CD4-positive, alpha-beta T cell (primary cell): Measurements from ENCODE around the gene SPATS2L. TPM values are rescaled to one million over a fixed set of nuclear protein-coding genes. Genes with fewer than 3 reads are reported as not detected.

Experiments
- ATAC-seq: fragments of 200-7000 bp; cut with Tn5 transposase; one replicate; pipeline ENCODE4 v1.10.0; 2022; ENCODE audit warnings: mild to moderate bottlenecking; ENCODE audit not compliant: poor library complexity
- CTCF ChIA-PET: fragments of 350-600 bp; sonication (Branson Sonifier 250); formaldehyde crosslinking; loops from one replicate; lab custom pipeline; 2021; ENCODE audit warnings: antibody characterized with exemption, inconsistent platforms; lab: Charles Lee
- POLR2A ChIA-PET: fragments of 350-600 bp; sonication (Branson Sonifier 250); formaldehyde crosslinking; loops from one replicate; lab custom pipeline; 2021; ENCODE audit warnings: antibody characterized with exemption, inconsistent platforms; lab: Charles Lee
- DNase-seq, 14 experiments: peaks; one replicate each; pipeline ENCODE4 v3.0.0-alpha.2; 2013 to 2020; ENCODE audit warnings: mixed read lengths in 2 of 14
- H3K27ac ChIP-seq, 2 donors: one replicate each; pipeline versions ENCODE4 v1.5.1 to v1.7.0; 2013; ENCODE audit warnings: low read length in 2 of 2, low read depth in 1 of 2, mild to moderate bottlenecking in 1 of 2
- H3K27me3 ChIP-seq, 2 experiments: 1 replicate in 1 of 2; 2 replicates in 1 of 2; pipeline versions ENCODE4 v1.6.1 to v1.7.0; 2013; ENCODE audit warnings: low read length in 2 of 2, control low read depth in 1 of 2, mild to moderate bottlenecking in 1 of 2, moderate library complexity in 1 of 2; ENCODE audit not compliant: insufficient read depth in 2 of 2, control insufficient read depth in 1 of 2
- H3K36me3 ChIP-seq: one replicate; pipeline ENCODE4 v1.6.1; 2013; ENCODE audit warnings: low read length, control low read depth; ENCODE audit not compliant: insufficient read depth
- H3K4me1 ChIP-seq: one replicate; pipeline ENCODE4 v1.6.1; 2013; ENCODE audit warnings: low read length, control low read depth; ENCODE audit not compliant: insufficient read depth
- H3K4me3 ChIP-seq: one replicate; pipeline ENCODE4 v1.5.1; 2013; ENCODE audit warnings: mild to moderate bottlenecking, low read length, moderate library complexity
- H3K9me3 ChIP-seq, 2 experiments: 1 replicate in 1 of 2; 2 replicates in 1 of 2; pipeline versions ENCODE4 v1.6.1 to v1.7.0; 2013; ENCODE audit warnings: low read length in 2 of 2, mild to moderate bottlenecking in 2 of 2, control low read depth in 1 of 2, moderate library complexity in 1 of 2; ENCODE audit not compliant: control insufficient read depth in 1 of 2, insufficient read depth in 1 of 2
- H3K27ac Mint-ChIP-seq: one replicate; pipeline ENCODE4 v1.8.0; 2020; ENCODE audit warnings: mixed read lengths
- H3K27me3 Mint-ChIP-seq: one replicate; pipeline ENCODE4 v1.8.0; 2021; ENCODE audit warnings: mixed read lengths
- H3K36me3 Mint-ChIP-seq: one replicate; pipeline ENCODE4 v1.8.0; 2021; ENCODE audit warnings: low read depth, mixed read lengths
- H3K4me1 Mint-ChIP-seq: one replicate; pipeline ENCODE4 v1.8.0; 2021; ENCODE audit warnings: low read depth, mixed read lengths
- H3K4me3 Mint-ChIP-seq: one replicate; pipeline ENCODE4 v1.8.0; 2020; ENCODE audit warnings: mild to moderate bottlenecking, mixed read lengths
- H3K9me3 Mint-ChIP-seq: one replicate; pipeline ENCODE4 v1.8.0; 2020; ENCODE audit warnings: mixed read lengths
- CTCF ChIP-seq: fragments of 200-600 bp; IDR thresholded peaks from one replicate; pipeline ENCODE4 v1.8.0; 2022; ENCODE audit warnings: antibody characterized with exemption, mild to moderate bottlenecking
- intact Hi-C, 2 experiments: fragments of 100-400 bp; cut with DNase I in 1 of 2; cut with micrococcal nuclease in 1 of 2; formaldehyde crosslinking; loops; one replicate each; pipeline versions ENCODE4 v1.15.1 to v1.9.0; 2023 to 2025; cut with DNase I, micrococcal nuclease
- total RNA-seq, 174 experiments: library from RNA in 2 of 174; stranded (reverse) in 2 of 174; gene quantifications; one replicate each; pipeline ENCODE4 v1.2.3 and lab custom pipeline; 2021 to 2026

The SPATS2L gene
- total RNA-seq, 2 experiments from 2014 or later, result 4.0 to 4.4 TPM

- ATAC-seq (no peak), DNase-seq (no peak)
- H3K4me1 ChIP-seq, result no peaks in the 10 kb centered on the region
- TF ChIP-seq CTCF, result no peak
- no peak overlapping the region for H3K4me3 ChIP-seq
- Mint-ChIP-seq H3K27ac (no peak overlapping the region), H3K4me1 (no peaks in the 10 kb centered on the region), H3K27me3 (no peaks in the 10 kb centered on the region), H3K9me3 (no peaks in the 10 kb centered on the region), H3K36me3 (no peaks in the 10 kb centered on the region), H3K4me3 (no peak overlapping the region)
- no peaks in the 10 kb centered on the region for H3K9me3 ChIP-seq
- H3K27me3 ChIP-seq, result peaks cover 0 to 6% of the 10 kb centered on the region in 2 experiments
- no peaks in the 10 kb centered on the region for H3K36me3 ChIP-seq
- intact Hi-C loops, result no loop called here
- POLR2A ChIA-PET, result no interaction called here
- no peak overlapping the region for H3K27ac ChIP-seq
- CTCF ChIA-PET, result no interaction called here
These were observed 47.5 kb upstream of the SPATS2L start for GRCh38 chr2:200258881-200259576.

- H3K4me1 ChIP-seq, result no peaks in the 10 kb centered on the region
- ChIA-PET CTCF (no interaction called here), POLR2A (no interaction called here)
- no peak for TF ChIP-seq CTCF
- peaks cover 0 to 6% of the 10 kb centered on the region in 2 experiments for H3K27me3 ChIP-seq
- H3K9me3 Mint-ChIP-seq, result no peaks in the 10 kb centered on the region
- H3K4me1 Mint-ChIP-seq, result no peaks in the 10 kb centered on the region
- H3K36me3 ChIP-seq, result no peaks in the 10 kb centered on the region
- ATAC-seq (no peak), DNase-seq (no peak)
- no peaks in the 10 kb centered on the region for H3K9me3 ChIP-seq
- H3K27ac ChIP-seq, result no peak overlapping the region
- H3K36me3 Mint-ChIP-seq, result no peaks in the 10 kb centered on the region
- no peak overlapping the region for H3K27ac Mint-ChIP-seq
- no peaks in the 10 kb centered on the region for H3K27me3 Mint-ChIP-seq
- intact Hi-C loops, result no loop called here
- no peak overlapping the region for H3K4me3 ChIP-seq
- no peak overlapping the region for H3K4me3 Mint-ChIP-seq
These were observed 46.9 kb upstream of the SPATS2L start for GRCh38 chr2:200259577-200259957.

- Mint-ChIP-seq H3K4me3 (no peak overlapping the region), H3K4me1 (no peaks in the 10 kb centered on the region), H3K9me3 (no peaks in the 10 kb centered on the region), H3K36me3 (no peaks in the 10 kb centered on the region), H3K27ac (no peak overlapping the region), H3K27me3 (no peaks in the 10 kb centered on the region)
- no peaks in the 10 kb centered on the region for H3K27me3 ChIP-seq
- ATAC-seq (no peak), DNase-seq (no peak)
- TF ChIP-seq CTCF, result no peak
- POLR2A ChIA-PET, result no interaction called here
- CTCF ChIA-PET, result no interaction called here
- H3K9me3 ChIP-seq, result no peaks in the 10 kb centered on the region
- H3K27ac ChIP-seq, result no peak overlapping the region
- intact Hi-C loops, result no loop called here
- H3K4me3 ChIP-seq, result no peak overlapping the region
- no peaks in the 10 kb centered on the region for H3K36me3 ChIP-seq
- no peaks in the 10 kb centered on the region for H3K4me1 ChIP-seq
These were observed 44.4 kb upstream of the SPATS2L start for GRCh38 chr2:200262047-200262446.
